GM21390 (cell line): ENCODE data around the gene HHIPL1.

ENCODE experiments used
- ATAC-seq: cut with Tn5 transposase; IDR thresholded peaks from one replicate; pipeline ENCODE4 v1.9.1; 2021; ENCODE audit not compliant: unreplicated experiment

HHIPL1 gene

GRCh38 chr14:99673305-99674063 is 28.6 kb downstream of the HHIPL1 start:
- ATAC-seq = no peak

GRCh38 chr14:99674064-99674650 is 29.2 kb downstream of the HHIPL1 start:
- no peak for ATAC-seq

GRCh38 chr14:99674776-99675381 is 29.9 kb downstream of the HHIPL1 start:
- ATAC-seq = no peak

- ATAC-seq = no peak
Measured at GRCh38 chr14:99675382-99675835, 30.5 kb downstream of the HHIPL1 start.

GRCh38 chr14:99675951-99676350 is 31.0 kb downstream of the HHIPL1 start:
- no peak for ATAC-seq

DNA sequence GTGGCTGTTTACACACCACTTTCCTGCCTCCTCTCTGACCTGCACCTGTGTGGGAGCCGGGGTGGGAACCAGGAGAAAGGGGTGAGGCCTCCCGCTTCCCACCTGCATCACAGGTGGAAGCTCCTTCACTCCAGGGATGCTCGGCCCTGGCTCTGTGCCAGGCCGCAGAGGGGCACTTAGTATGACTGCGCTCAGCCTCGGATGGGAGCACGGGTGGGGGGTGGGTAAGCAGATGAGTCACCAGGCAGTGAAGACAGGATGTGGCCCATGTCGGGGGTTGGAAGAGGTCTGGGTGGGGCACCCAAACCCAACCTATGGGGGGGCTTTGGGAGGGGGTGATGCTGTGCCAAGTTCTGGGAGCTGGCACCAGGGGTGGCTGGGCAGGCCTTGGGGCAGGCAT is 31.7 kb downstream of the HHIPL1 start:
- ATAC-seq = no peak

DNA sequence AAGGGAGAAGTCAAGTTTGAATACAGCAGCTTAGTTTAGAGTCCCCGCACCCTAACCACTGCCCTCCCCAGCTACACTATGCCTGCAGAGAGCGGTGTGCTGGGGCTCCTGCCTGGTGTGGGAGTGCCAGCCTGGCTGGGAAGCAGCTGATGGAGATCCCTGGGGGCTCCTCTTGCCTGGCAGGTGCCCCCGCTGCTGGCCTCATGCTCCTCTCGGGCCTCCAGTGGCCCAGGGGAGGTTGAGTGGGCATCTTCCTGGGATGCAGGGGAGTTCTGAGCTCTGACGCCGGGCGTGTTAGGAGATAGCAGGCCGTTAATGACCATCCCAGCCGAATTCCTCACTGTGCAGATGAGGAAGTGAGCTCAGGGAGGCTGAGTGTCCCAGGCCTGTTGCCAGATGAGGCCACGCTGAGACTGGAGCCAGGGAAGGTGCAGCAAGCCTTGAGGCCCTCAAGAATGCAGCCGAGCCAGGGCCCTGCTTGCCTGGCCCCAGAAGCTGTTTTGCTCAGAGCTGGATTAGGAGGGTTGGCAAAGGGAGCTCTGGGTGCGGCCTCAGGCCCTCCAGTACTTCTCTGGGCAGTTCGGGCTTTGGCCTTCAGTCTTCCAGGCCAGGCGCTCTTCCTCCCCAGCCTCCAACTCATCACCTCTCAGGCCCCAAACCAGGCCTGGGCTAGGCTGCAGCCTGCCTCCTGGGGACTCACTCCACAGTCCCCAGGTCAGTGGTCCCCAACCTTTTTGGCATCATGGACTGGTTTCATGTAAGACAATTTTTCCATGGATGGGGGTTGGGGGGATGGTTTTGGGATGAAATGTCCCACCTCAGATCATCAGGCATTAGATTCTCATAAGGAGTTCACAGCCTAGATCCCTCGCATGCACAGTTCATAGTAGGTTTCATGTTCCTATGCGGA is 32.6 kb downstream of the HHIPL1 start:
- no peak for ATAC-seq

GRCh38 chr14:99678198-99678597 is 33.3 kb downstream of the HHIPL1 start:
- ATAC-seq = no peak

DNA sequence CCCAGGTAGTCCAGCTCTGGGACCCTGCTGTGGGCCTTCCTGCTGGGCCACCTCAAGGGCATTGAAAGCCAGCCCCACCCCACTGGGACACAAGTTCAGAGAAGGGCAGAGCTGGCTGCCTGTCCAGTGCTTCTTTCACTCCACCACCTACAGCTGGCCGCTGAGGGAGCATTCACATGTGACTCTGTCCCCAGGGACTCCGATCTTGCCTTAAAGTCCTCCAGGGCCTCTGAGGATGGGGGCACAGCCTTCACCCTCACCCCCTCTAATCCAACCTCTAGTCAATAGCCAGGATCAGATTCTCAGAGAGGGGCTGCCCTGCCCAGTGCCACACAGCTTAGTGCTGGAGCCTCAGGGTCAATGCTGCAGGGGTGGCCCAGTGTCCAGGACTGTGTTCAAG is 34.2 kb downstream of the HHIPL1 start:
- no peak for ATAC-seq

DNA sequence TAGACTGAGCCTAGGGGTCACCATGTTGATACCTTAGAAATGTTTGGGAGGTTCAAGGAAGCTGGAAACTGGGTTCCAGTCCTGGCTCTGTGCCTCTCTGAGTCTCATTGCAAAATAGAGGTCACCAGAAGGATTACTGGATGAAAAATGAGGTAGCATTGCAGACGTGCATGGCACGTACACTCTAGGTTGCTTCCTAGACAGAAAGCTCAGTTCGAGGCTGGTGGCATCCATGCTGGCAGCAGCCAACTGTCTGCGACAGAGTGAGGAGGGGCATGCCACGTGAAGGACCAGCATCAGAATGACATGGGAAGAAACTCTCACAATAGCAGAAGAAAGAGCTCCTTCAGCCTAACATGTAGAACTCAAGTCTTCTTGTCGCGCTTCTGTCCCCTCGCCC is 34.6 kb downstream of the HHIPL1 start:
- ATAC-seq = no peak

DNA sequence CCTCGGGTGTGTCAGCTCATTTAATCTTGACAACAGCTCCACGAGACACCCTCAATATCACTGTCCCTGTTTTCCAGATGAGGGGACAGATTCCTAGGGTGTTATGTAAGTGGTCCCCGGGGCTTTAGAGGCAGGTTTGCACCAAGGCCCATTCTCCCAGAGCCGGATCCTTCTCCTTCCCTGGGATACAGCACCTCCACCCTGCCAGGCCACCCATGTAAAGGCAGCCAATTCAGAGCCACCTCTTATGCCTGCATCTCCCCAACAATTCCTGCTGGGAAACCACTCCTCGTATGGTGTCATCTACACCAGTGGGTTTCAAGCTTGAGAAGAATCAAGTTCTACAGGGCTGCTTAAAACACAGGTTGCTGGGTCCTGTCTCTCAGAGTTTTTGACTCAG is 35.1 kb downstream of the HHIPL1 start:
- no peak for ATAC-seq

DNA sequence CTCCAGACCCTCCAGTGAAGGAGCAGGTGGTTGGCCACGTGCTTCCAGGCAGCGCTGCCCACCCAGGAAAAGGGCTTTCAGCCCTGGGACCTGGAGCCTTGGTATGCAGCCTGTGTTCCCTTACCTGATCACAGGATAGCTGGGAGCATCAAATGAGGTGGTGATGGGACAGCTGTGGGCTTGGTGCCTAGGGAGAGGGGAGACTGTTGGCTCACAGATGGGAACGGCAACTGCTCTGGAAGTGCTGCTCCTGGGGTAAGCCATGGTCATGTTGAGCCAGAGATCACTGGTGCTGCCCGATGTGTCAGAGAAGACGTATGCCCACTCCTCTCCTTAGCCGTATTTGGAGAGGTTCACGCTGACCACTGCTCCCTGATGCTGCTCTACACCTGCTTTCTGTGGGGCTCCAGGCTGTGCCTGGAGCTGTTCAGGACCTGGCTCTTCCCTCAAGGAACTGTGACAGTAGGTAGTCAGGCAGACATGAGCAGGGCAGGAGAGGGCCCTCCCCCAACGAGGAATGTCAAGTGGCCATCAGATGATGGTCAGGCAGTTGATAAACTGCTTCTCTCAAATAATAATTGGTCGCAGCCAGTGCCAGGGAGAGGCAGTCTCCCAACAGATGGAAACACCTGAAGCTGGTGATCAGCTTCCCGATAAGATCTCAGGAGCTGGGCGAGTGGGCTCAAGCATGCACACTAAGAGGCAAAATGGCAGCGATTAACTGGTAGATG is 36.3 kb downstream of the HHIPL1 start:
- ATAC-seq = no peak

GRCh38 chr14:99681832-99682148 is 36.9 kb downstream of the HHIPL1 start:
- no peak for ATAC-seq

DNA sequence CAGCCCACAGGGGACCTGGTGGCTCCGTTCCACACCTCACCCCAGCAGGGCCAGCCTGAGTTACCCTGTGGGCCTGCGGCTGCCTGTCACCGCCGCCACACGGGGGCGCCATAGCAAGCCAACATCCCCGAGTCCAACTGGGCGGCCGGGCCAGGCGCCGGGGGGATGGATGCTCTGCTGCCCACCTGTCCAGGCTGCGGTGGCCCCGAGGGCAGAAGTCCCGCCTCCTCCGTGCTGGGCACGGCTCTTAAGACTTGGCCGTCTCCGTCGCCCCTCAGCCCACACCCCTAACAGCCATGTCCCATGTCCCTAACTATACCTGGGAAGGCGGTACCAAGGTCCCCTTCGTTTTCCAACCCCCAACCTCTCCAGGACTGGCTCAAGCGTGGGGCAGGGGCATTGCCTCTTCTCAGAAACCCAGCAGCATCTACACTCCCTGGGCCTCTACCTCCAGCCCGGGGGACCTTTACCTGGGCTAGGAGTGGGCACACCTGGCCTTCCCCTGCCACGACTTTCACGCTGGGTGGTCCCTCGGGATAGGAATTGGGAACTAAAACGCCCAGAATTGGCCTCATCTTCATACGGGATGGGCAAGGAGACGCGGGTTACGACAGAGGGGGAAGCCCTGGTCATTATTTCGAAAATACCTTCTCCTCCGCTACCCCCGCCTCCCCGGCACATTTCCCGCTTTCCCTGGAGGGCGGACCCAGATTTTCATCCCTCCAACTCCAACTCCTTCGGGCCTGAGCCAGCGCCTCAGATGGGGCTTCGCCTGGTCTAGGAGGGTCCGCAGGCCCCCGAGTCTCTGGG is 38.1 kb downstream of the HHIPL1 start:
- ATAC-seq = peak; percentile 41

- peak; percentile 90 for ATAC-seq
Measured at GRCh38 chr14:99683619-99684409, 38.9 kb downstream of the HHIPL1 start, which contains the start of gene CYP46A1. TSS of gene CYP46A1 (plus strand) at chr14:99684298. CDS start at chr14:99684418, 120 bp downstream.

DNA sequence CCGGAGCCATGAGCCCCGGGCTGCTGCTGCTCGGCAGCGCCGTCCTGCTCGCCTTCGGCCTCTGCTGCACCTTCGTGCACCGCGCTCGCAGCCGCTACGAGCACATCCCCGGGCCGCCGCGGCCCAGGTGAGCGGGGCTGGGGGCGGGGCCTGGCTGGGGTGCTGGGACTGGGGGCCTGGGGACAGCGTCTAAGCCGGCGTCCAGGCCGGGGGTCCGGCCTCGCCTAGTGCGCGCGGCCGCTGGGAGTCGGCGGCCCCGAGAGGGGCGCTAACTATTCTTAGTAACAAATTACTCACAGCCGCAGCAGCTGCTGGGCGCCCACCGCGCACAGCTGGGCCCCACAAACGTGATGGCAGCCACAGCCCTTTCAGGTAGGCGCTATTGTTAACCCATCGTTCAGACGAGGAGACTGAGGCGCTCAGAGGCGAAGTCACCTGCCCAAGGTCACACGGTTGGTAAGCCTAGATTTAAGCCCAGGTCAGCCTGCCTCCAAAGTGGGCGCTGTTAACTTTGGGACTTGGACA is 39.5 kb downstream of the HHIPL1 start:
- peak; percentile 31 for ATAC-seq

- ATAC-seq = no peak
Measured at GRCh38 chr14:99685151-99685591, 40.2 kb downstream of the HHIPL1 start.

DNA sequence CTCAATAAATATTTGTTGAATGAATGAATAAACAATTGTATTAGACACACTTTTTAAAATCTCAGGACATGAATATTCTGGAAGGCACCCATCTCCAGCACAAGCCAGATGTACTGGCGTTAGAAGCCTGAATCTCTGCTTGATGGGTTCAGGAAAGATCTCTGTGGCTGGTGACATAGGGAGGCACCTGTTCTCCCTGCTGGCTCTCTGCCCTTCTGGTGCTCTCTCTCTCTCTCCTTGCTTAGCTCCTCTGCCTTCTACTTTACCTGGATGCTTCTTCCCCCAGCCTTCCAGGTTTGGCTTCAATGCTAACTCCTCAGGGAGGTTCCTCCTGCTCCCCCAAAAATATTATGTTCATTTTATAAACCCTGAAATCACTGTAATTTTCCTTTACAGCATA is 40.7 kb downstream of the HHIPL1 start:
- ATAC-seq = no peak
